Muscle layer of duodenum (tissue), 2 donors: Measurements from ENCODE around the gene PTPRM.

Source experiments
- H3K27ac ChIP-seq: one replicate; pipeline ENCODE4 v1.7.0; 2013; ENCODE audit warnings: mild to moderate bottlenecking, low read length
- H3K27me3 ChIP-seq: one replicate; pipeline ENCODE4 v1.7.0; 2013; ENCODE audit warnings: low read depth, mild to moderate bottlenecking, control low read depth, low read length
- H3K36me3 ChIP-seq, 2 donors: one replicate each; pipeline ENCODE4 v1.7.0; 2013; ENCODE audit warnings: low read length in 2 of 2, control low read depth in 1 of 2, mild to moderate bottlenecking in 1 of 2; ENCODE audit not compliant: insufficient read depth in 2 of 2, control insufficient read depth in 1 of 2
- H3K4me1 ChIP-seq, 2 donors: one replicate each; pipeline ENCODE4 v1.7.0; 2013; ENCODE audit warnings: low read length in 2 of 2, mild to moderate bottlenecking in 2 of 2, control low read depth in 1 of 2, moderate library complexity in 1 of 2; ENCODE audit not compliant: insufficient read depth in 2 of 2, control insufficient read depth in 1 of 2
- H3K4me3 ChIP-seq, 2 donors: one replicate each; pipeline ENCODE4 v1.7.0; 2013; ENCODE audit warnings: low read length in 2 of 2, low read depth in 1 of 2, mild to moderate bottlenecking in 1 of 2
- H3K9me3 ChIP-seq, 2 donors: one replicate each; pipeline ENCODE4 v1.7.0; 2013; ENCODE audit warnings: low read length in 2 of 2, control low read depth in 1 of 2, mild to moderate bottlenecking in 1 of 2; ENCODE audit not compliant: control insufficient read depth in 1 of 2
- donor health status: healthy.

The PTPRM gene

GRCh38 chr18:8413189-8413588 is 846.1 kb downstream of the PTPRM start:
- no peak overlapping the region for H3K4me3 ChIP-seq
- H3K9me3 ChIP-seq: peaks cover 4 to 44% of the 10 kb centered on the region in 2 donors
- no peaks in the 10 kb centered on the region for H3K27me3 ChIP-seq
- no peak overlapping the region for H3K27ac ChIP-seq
- no peaks in the 10 kb centered on the region for H3K4me1 ChIP-seq
- peaks cover 0 to 13% of the 10 kb centered on the region in 2 donors for H3K36me3 ChIP-seq

DNA sequence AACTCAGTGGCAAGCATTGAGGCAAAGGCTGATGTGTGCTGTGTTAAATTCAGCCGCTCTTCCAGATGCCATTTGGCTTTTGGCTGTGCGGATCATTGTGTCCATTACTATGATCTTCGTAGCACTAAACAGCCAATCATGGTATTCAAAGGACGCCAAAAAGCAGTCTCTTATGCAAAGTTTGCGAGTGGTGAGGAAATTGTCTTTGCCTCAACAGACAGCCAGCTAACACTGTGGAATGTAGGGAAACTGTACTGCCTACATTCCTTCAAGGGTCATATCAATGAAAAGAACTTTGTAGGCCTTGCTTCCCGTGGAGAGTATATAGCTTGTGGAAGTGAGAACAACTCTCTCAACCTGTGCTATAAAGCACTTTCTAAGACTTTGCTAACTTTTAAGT is 846.6 kb downstream of the PTPRM start:
- Histone ChIP-seq H3K27ac (no peak overlapping the region), H3K4me3 (no peak overlapping the region), H3K9me3 (peaks cover 4 to 44% of the 10 kb centered on the region in 2 donors), H3K27me3 (no peaks in the 10 kb centered on the region), H3K4me1 (no peaks in the 10 kb centered on the region), H3K36me3 (peaks cover 0 to 7% of the 10 kb centered on the region in 2 donors)

GRCh38 chr18:8416212-8417019 is 849.3 kb downstream of the PTPRM start:
- no peak overlapping the region for H3K4me3 ChIP-seq
- no peaks in the 10 kb centered on the region for H3K36me3 ChIP-seq
- H3K27ac ChIP-seq: no peak overlapping the region
- H3K9me3 ChIP-seq: peaks cover 0 to 27% of the 10 kb centered on the region in 2 donors
- H3K4me1 ChIP-seq: no peaks in the 10 kb centered on the region
- H3K27me3 ChIP-seq: no peaks in the 10 kb centered on the region

DNA sequence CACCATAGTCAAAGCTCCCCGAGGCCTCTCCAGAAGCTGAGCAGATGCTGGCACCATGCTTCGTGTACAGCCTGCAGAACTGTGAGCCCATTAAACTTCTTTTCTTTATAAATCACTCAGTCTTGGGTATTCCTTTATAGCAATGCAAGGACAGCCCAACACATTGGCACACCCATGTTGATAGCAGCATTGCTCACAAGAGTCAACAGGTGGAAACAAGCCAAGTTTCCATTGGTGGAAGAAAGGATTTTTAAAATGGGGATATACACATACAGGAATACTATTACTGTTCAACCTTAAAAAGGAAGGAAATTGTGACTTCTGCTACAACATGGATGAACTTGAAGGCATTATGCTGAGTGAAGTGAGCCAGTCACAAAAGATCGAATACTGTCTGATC is 855.3 kb downstream of the PTPRM start:
- Histone ChIP-seq H3K9me3 (no peaks in the 10 kb centered on the region), H3K4me1 (no peaks in the 10 kb centered on the region), H3K4me3 (no peak overlapping the region), H3K27me3 (no peaks in the 10 kb centered on the region), H3K36me3 (no peaks in the 10 kb centered on the region), H3K27ac (no peak overlapping the region)

DNA sequence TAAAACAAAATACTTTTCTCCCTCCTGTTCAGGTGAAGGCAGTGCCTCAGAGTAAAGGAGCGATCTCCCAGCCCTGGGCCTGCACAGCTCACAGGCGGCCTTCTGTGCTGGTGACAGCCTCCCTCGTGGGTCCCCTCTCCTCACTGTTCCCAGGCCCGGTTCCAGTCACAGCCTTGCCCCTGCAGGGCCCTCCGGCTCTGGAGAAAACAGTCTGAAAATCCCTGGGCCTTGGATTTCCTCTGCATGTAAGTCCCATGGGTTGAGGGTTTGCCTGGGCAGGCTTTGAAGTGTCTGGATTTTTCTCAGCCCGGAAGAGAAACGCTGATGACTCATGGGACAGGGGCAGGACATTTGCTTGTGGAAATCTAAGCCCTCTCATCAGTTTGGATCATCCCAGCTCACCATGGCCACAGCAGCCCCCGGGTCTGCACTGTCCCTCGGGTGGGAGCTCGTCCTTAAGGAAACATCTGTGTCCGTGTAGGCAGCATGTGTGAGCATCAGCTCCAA is 856.0 kb downstream of the PTPRM start:
- Histone ChIP-seq H3K4me3 (no peak overlapping the region), H3K27ac (no peak overlapping the region), H3K9me3 (no peaks in the 10 kb centered on the region), H3K27me3 (no peaks in the 10 kb centered on the region), H3K36me3 (no peaks in the 10 kb centered on the region), H3K4me1 (no peaks in the 10 kb centered on the region)

GRCh38 chr18:8424481-8424880 is 857.4 kb downstream of the PTPRM start:
- Histone ChIP-seq H3K9me3 (no peaks in the 10 kb centered on the region), H3K27me3 (no peaks in the 10 kb centered on the region), H3K4me1 (no peaks in the 10 kb centered on the region), H3K4me3 (no peak overlapping the region), H3K36me3 (no peaks in the 10 kb centered on the region), H3K27ac (no peak overlapping the region)

DNA sequence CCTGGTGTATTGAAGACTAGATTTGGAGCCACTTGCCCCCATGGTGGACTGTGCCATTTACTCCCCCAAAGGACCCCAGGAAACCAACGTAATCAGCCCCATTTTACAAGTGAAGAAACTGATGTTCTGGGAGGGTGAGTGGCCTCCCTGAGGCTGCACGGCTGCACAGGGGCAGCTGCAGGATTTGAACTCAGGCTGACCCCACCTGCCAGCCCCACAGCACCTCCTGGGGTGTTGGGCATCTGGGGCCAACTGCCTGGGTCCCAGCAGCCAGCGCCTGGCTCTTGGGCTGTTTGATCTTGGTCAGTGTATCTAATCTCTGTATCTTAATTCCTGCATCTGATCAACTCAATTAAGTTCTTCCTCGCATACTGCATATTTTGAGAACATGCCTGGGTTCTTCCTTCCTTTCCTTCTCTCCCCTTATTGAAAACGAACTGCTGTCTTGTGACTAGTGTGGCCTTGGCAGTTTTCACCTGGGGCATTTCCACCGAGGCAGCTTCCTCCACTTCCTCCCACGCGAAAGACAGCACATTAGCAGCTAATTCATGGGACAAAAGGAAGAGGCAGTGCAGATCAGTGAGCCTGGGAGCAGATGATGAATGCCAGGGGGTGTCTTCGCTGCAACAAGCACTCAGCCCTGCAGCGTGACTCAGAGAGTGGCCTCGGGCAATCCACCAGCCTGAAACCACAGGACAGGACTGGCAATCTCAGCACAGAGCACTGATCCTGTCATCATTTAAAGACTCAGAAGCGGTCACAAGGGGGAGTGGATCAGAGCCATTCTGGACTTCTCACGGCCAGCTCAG is 858.0 kb downstream of the PTPRM start:
- no peaks in the 10 kb centered on the region for H3K27me3 ChIP-seq
- H3K4me1 ChIP-seq: no peaks in the 10 kb centered on the region
- H3K4me3 ChIP-seq: no peak overlapping the region
- H3K36me3 ChIP-seq: no peaks in the 10 kb centered on the region
- H3K27ac ChIP-seq: no peak overlapping the region
- no peaks in the 10 kb centered on the region for H3K9me3 ChIP-seq

GRCh38 chr18:8426401-8426800 is 859.3 kb downstream of the PTPRM start:
- no peaks in the 10 kb centered on the region for H3K9me3 ChIP-seq
- H3K27ac ChIP-seq: no peak overlapping the region
- H3K4me1 ChIP-seq: no peaks in the 10 kb centered on the region
- no peaks in the 10 kb centered on the region for H3K36me3 ChIP-seq
- no peak overlapping the region for H3K4me3 ChIP-seq
- no peaks in the 10 kb centered on the region for H3K27me3 ChIP-seq

DNA sequence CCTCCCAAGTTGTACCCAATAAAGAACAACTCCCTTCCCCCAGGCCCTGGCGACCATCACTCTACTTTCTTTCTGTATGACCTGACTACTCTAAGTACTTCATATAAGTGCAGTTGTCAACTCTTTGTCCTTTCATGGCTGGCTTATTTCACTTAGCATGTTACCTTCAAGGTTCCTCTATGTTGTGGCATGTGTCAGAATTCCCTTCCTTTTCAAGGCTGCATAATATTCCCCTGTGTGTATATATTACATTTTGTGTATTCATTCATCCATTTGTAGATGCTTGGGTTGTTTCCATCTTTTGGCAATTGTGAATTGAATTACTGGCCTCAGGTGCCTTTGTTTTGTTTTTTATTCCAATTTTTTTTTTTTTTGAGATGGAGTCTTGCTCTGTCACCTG is 860.2 kb downstream of the PTPRM start:
- Histone ChIP-seq H3K27ac (no peak overlapping the region), H3K9me3 (no peaks in the 10 kb centered on the region), H3K4me3 (no peak overlapping the region), H3K4me1 (no peaks in the 10 kb centered on the region), H3K27me3 (no peaks in the 10 kb centered on the region), H3K36me3 (no peaks in the 10 kb centered on the region)

DNA sequence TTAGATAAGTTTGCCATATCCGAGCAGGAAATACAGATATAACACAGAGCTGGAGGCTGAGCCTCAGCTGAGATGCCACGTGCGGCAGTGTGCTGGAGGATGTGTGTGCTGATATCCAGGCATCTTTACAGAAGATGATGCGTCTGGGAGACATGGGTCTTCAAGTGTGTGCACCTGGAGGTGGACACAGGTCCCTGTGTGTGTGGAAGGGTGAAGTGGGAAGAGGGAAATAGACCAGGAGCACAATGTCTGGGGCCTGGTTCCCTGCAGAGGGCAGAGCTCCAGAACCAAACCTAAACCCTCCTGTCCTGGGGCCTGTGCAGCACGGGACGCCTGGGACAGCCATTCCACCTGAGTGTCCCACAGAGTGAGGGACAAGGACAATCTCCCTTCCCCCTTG is 861.8 kb downstream of the PTPRM start:
- Histone ChIP-seq H3K36me3 (no peaks in the 10 kb centered on the region), H3K27ac (no peak overlapping the region), H3K27me3 (no peaks in the 10 kb centered on the region), H3K4me3 (no peak overlapping the region), H3K4me1 (no peaks in the 10 kb centered on the region), H3K9me3 (no peaks in the 10 kb centered on the region)

DNA sequence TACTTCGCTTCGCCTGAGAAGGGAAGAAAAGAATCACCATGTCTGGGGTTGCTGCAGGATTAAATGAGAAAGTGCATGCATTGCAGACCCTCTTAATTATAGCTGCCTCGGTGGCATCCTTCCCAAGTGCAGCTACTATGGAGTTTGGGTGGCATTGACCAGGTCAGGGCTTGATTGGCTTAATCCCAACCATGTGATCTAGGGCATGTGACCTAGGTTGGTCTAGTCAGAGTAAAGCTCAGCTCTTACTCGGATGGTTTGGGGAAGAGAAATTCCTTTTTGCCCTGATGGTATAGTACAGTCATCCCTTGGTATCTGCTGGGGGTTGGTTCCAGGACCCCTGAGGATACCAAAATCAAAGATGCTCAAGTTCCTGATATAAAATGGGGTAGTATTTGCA is 863.9 kb downstream of the PTPRM start:
- H3K27ac ChIP-seq: no peak overlapping the region
- no peaks in the 10 kb centered on the region for H3K27me3 ChIP-seq
- no peaks in the 10 kb centered on the region for H3K4me1 ChIP-seq
- H3K9me3 ChIP-seq: no peaks in the 10 kb centered on the region
- no peak overlapping the region for H3K4me3 ChIP-seq
- no peaks in the 10 kb centered on the region for H3K36me3 ChIP-seq
